Hepatocyte (in vitro differentiated cells): ENCODE data around the gene CEP76.

ENCODE experiments used
- EZH2 ChIP-seq: fragments of 200-600 bp; sonication (generic); IDR thresholded peaks from 2 replicates; pipeline ENCODE4 v1.6.1; 2016; ENCODE audit warnings: antibody characterized with exemption, mild to moderate bottlenecking, borderline replicate concordance
- EZH2phosphoT487 ChIP-seq: fragments of 200-600 bp; sonication (generic); IDR thresholded peaks from one replicate; pipeline ENCODE4 v1.6.1; 2018; ENCODE audit warnings: antibody characterized with exemption, mild to moderate bottlenecking, low read depth, moderate library complexity; ENCODE audit not compliant: unreplicated experiment, severe bottlenecking
- TF ChIP-seq, protein P1 (sequence below): fragments of 200-600 bp; sonication (generic); IDR thresholded peaks from 2 replicates; pipeline ENCODE4 v1.5.1; 2016; ENCODE audit warnings: antibody characterized with exemption, mild to moderate bottlenecking; ENCODE audit not compliant: poor library complexity

DNA sequence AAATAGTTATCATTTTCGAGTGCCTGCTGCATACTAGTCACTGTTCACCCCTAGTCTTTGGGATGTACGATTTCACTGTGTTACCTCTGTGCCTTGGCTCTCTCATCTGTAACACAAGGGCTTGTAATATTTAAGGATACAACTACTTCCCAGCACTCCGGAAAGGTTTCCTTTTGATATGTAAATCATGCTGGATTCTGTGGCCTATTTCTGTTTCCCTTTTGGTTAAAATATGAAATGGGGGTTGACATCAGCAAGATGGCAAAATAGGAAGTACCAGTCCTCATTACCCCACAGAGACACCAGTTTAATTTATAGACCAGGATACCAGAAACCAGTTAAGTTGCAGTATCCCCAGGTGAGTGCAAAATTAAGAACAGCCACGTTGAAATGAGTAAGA is 23.8 kb upstream of the CEP76 start:
- TF ChIP-seq, protein P1, sequence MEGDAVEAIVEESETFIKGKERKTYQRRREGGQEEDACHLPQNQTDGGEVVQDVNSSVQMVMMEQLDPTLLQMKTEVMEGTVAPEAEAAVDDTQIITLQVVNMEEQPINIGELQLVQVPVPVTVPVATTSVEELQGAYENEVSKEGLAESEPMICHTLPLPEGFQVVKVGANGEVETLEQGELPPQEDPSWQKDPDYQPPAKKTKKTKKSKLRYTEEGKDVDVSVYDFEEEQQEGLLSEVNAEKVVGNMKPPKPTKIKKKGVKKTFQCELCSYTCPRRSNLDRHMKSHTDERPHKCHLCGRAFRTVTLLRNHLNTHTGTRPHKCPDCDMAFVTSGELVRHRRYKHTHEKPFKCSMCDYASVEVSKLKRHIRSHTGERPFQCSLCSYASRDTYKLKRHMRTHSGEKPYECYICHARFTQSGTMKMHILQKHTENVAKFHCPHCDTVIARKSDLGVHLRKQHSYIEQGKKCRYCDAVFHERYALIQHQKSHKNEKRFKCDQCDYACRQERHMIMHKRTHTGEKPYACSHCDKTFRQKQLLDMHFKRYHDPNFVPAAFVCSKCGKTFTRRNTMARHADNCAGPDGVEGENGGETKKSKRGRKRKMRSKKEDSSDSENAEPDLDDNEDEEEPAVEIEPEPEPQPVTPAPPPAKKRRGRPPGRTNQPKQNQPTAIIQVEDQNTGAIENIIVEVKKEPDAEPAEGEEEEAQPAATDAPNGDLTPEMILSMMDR = no peak
- TF ChIP-seq EZH2phosphoT487 (no peak), EZH2 (no peak)
